Measurements from ENCODE around the gene BICD2.
"Not testable (repeated sequence)": the region's sequence is repeated elsewhere in the genome, so short reads cannot be mapped to it uniquely, and the experiment has no call there.

The BICD2 gene

GRCh38 chr9:92804727-92805126, 40.1 kb upstream of the BICD2 start:
- DNase-seq, result no peak
- Histone ChIP-seq H3K36me3 (replicated peaks) (no peaks in the 10 kb centered on the region), H3K27me3 (replicated peaks) (peaks cover 39% of the 10 kb centered on the region), H3K4me3 (ENCODE audit: low read depth, low read length) (no peak overlapping the region), H3K27ac (no peak overlapping the region)
- TF ChIP-seq CTCF (IDR thresholded peaks at IDR 0.05; ENCODE audit: low read depth, low read length, missing control alignments), result no peak
- in situ Hi-C loops (cut with HindIII; ENCODE audit: low pct_ligation_motif_present, low sequenced_read_pairs), result loop anchor here (25.0 kb wide), 1 partner anchor 92 kb away; no protein-coding TSS in a partner anchor

- Histone ChIP-seq H3K27me3 (replicated peaks) (peaks cover 10% of the 10 kb centered on the region), H3K27ac (no peak overlapping the region), H3K36me3 (replicated peaks) (no peaks in the 10 kb centered on the region), H3K4me3 (ENCODE audit: low read depth, low read length) (no peak overlapping the region)
- no peak for DNase-seq
- in situ Hi-C loops (cut with HindIII; ENCODE audit: low pct_ligation_motif_present, low sequenced_read_pairs), result no loop called here
- TF ChIP-seq CTCF (IDR thresholded peaks at IDR 0.05; ENCODE audit: low read depth, low read length, missing control alignments), result no peak
These were observed 33.7 kb upstream of the BICD2 start for GRCh38 chr9:92798358-92798757.

DNA sequence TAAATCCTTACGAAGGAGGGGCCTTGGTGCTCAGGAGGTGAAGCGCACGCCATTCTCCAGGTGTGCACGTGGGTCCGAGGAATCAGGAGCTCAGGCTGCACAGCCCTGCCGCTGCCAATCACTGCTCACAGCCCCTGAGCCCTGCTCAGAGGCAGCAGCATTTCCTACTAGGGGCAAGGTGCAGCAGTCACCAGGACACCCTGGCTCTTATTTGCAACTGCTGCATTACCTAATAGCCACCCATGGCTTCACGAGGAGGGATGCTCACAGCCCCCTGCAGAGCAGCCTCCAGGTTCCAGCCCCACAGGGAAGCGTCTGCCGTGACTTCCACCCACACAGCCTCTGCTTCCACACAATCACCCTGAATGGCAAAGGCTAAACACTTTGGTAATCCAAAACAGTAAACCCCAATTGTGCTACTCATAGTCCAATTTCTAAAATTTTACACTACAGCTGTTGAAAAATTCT, 31.7 kb upstream of the BICD2 start:
- H3K27me3 ChIP-seq (replicated peaks); in situ Hi-C loops (cut with HindIII; ENCODE audit: low pct_ligation_motif_present, low sequenced_read_pairs); H3K27ac ChIP-seq; DNase-seq; H3K36me3 ChIP-seq (replicated peaks); H3K4me3 ChIP-seq (ENCODE audit: low read depth, low read length): not testable (repeated sequence)

- TF ChIP-seq CTCF (IDR thresholded peaks at IDR 0.05; ENCODE audit: low read depth, low read length, missing control alignments), result no peak
- Histone ChIP-seq H3K36me3 (replicated peaks) (no peaks in the 10 kb centered on the region), H3K27me3 (replicated peaks) (peaks cover 10% of the 10 kb centered on the region), H3K27ac (no peak overlapping the region), H3K4me3 (ENCODE audit: low read depth, low read length) (no peak overlapping the region)
- in situ Hi-C loops (cut with HindIII; ENCODE audit: low pct_ligation_motif_present, low sequenced_read_pairs), result no loop called here
- no peak for DNase-seq
These were observed 31.1 kb upstream of the BICD2 start for GRCh38 chr9:92795598-92796336.

DNA sequence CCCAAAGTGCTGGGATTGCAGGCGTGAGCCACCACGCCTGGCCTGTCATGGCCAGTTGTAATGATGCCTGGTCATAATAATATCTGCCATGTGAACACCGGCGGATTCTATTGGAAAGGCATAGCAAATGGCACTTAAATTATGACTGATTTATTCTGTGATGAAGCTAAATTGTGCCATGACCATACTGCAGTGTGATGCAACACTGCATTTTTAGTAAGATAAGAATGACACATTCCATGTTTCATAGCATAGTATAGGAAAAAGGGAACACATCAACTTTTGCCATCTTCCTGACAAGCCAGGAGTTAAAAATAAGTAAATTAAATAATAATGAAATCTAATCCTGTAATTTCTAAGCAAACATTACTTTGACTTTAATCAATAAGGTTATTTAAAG, 30.4 kb upstream of the BICD2 start:
- no peaks in the 10 kb centered on the region for H3K36me3 ChIP-seq (replicated peaks)
- H3K27ac ChIP-seq, result no peak overlapping the region
- in situ Hi-C loops (cut with HindIII; ENCODE audit: low pct_ligation_motif_present, low sequenced_read_pairs), result no loop called here
- TF ChIP-seq CTCF (IDR thresholded peaks at IDR 0.05; ENCODE audit: low read depth, low read length, missing control alignments), result no peak
- no peak overlapping the region for H3K4me3 ChIP-seq (ENCODE audit: low read depth, low read length)
- DNase-seq, result no peak
- H3K27me3 ChIP-seq (replicated peaks), result peaks cover 10% of the 10 kb centered on the region

- no peaks in the 10 kb centered on the region for H3K36me3 ChIP-seq (replicated peaks)
- no peak for DNase-seq
- H3K4me3 ChIP-seq (ENCODE audit: low read depth, low read length), result no peak overlapping the region
- no peak overlapping the region for H3K27ac ChIP-seq
- in situ Hi-C loops (cut with HindIII; ENCODE audit: low pct_ligation_motif_present, low sequenced_read_pairs), result no loop called here
- H3K27me3 ChIP-seq (replicated peaks), result peaks cover 10% of the 10 kb centered on the region
- no peak for TF ChIP-seq CTCF (IDR thresholded peaks at IDR 0.05; ENCODE audit: low read depth, low read length, missing control alignments)
These were observed 29.8 kb upstream of the BICD2 start for GRCh38 chr9:92794426-92794825.

Measured in brain microvascular endothelial cell (primary cell).